ENCODE measurements around the gene CRACR2B. TPM values are rescaled to one million over a fixed set of nuclear protein-coding genes. Genes with fewer than 3 reads are reported as not detected.

Gene CRACR2B
- total RNA-seq, 2 donors from 2014 or later, result 18.9 to 27.7 TPM

- no peak for ATAC-seq
- intact Hi-C loops (cut with DNase I), result no loop called here
These were observed 6.2 kb downstream of the CRACR2B start for GRCh38 chr11:833849-834311.

GRCh38 chr11:834371-835316 is 6.9 kb downstream of the CRACR2B start:
- DNase-seq (peak; percentile 86), ATAC-seq (peak; percentile 43 to 62)

More at GRCh38 chr11:833849-834311, 6.2 kb downstream of the CRACR2B start:
- DNase-seq, result no peak

GRCh38 chr11:836274-836673 is 8.6 kb downstream of the CRACR2B start:
- DNase-seq, result no peak
- ATAC-seq, result no peak
- intact Hi-C loops (cut with DNase I), result no loop called here

More at GRCh38 chr11:834371-835316, 6.9 kb downstream of the CRACR2B start:
- intact Hi-C loops (cut with DNase I), result no loop called here

- no peak for DNase-seq
These were observed 9.0 kb downstream of the CRACR2B start for GRCh38 chr11:836700-837099.

GRCh38 chr11:837189-837989 is 9.7 kb downstream of the CRACR2B start:
- ATAC-seq, result no peak
- intact Hi-C loops (cut with DNase I), result no loop called here
- DNase-seq, result no peak

More at GRCh38 chr11:836700-837099, 9.0 kb downstream of the CRACR2B start:
- no peak for ATAC-seq
- intact Hi-C loops (cut with DNase I), result no loop called here

- ATAC-seq (no peak), DNase-seq (no peak)
- intact Hi-C loops (cut with DNase I), result no loop called here
These were observed 10.2 kb downstream of the CRACR2B start for GRCh38 chr11:837990-838307.

- no peak for ATAC-seq
- intact Hi-C loops (cut with DNase I), result no loop called here
- no peak for DNase-seq
These were observed 10.9 kb downstream of the CRACR2B start for GRCh38 chr11:838441-839279.

GRCh38 chr11:839280-839623 is 11.5 kb downstream of the CRACR2B start:
- ATAC-seq (no peak), DNase-seq (no peak)
- intact Hi-C loops (cut with DNase I), result no loop called here

GRCh38 chr11:839875-840617 is 12.3 kb downstream of the CRACR2B start:
- no peak for ATAC-seq
- intact Hi-C loops (cut with DNase I), result no loop called here
- no peak for DNase-seq

GRCh38 chr11:841981-842369 is 14.3 kb downstream of the CRACR2B start:
- ATAC-seq (peak; percentile 1 to 2), DNase-seq (no peak)
- intact Hi-C loops (cut with DNase I), result no loop called here

- DNase-seq, result peak; percentile 94
- intact Hi-C loops (cut with DNase I), result no loop called here
- peak; percentile 52 to 53 for ATAC-seq
These were observed 14.8 kb downstream of the CRACR2B start, which contains the start of the genes POLR2L and TSPAN4 for GRCh38 chr11:842370-843002. POLR2L (minus strand) TSS chr11:842529; CDS start chr11:842508, 21 bp downstream. TSPAN4 (plus strand) TSS chr11:842852; CDS start chr11:850305, 7,453 bp downstream.

GRCh38 chr11:843086-843734 is 15.5 kb downstream of the CRACR2B start:
- intact Hi-C loops (cut with DNase I), result no loop called here
- DNase-seq, result no peak
- ATAC-seq, result peak; percentile 0

- intact Hi-C loops (cut with DNase I), result no loop called here
- DNase-seq, result peak; percentile 96
- ATAC-seq, result peak; percentile 47 to 52
These were observed 16.3 kb downstream of the CRACR2B start for GRCh38 chr11:843818-844692.

GRCh38 chr11:844693-845644 is 17.2 kb downstream of the CRACR2B start:
- DNase-seq (peak; percentile 92), ATAC-seq (peak; percentile 50 to 56)
- intact Hi-C loops (cut with DNase I), result loop anchor here in 1 of 2 donors (5.0 kb wide), 1 partner anchor 207 kb away; no protein-coding TSS in a partner anchor

- DNase-seq (no peak), ATAC-seq (no peak)
- intact Hi-C loops (cut with DNase I), result loop anchor here in 1 of 2 donors (5.0 kb wide), 1 partner anchor 206 kb away; no protein-coding TSS in a partner anchor
These were observed 18.3 kb downstream of the CRACR2B start for GRCh38 chr11:845872-846495.

Measured in left cardiac atrium (tissue), 4 donors.